NCI-H146 treated with DMSO at 0.1 percent for 48 hours (cell line): Measurements from ENCODE around the gene CLCN1.

ENCODE experiments used
- DNase-seq: peaks from one replicate; lab custom pipeline; 2025; ENCODE audit not compliant: unreplicated experiment; lab: John Stamatoyannopoulos, UW

CLCN1 gene

GRCh38 chr7:143292876-143293275, 23.0 kb upstream of the CLCN1 start:
- DNase-seq, result no peak

- DNase-seq, result no peak
Observed at GRCh38 chr7:143295870-143296269, 20.0 kb upstream of the CLCN1 start.

DNA sequence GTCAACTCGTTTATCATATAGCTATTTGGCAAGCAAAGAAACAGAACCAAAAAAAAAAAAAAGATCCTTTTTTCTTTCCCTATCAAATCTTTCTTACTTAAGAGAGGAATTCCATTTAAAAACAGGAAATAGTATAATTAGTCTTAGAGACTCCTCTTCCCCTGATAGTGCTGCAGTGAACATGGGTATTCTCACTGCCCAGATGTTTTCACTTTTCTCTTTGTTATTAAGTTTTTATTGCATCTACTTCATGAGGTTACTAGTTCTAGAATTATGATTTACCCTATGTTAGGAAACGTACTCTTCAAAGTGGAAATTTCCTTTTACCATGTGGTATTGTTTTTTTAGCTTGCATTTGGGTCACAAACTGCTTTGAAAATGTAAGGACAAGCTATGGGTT, 19.2 kb upstream of the CLCN1 start:
- no peak for DNase-seq

DNA sequence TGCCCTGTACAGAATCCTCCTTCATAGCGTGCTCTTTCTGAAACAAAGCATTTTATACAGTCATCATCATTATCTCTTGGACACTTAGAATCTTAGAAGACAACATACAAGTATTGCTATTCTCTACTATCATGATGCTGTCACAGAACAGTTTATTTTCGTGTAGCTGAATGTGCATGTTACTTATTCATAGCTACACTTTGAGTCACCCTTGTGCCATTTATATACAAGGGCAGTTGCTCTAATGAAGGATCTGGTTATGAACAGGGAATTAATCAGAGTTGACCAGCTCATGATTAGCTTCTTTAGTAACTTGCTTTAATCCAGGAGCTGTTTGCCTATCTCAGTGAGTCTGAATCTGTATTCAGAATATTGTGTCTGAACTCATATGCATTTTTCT, 16.6 kb upstream of the CLCN1 start:
- DNase-seq, result no peak

DNA sequence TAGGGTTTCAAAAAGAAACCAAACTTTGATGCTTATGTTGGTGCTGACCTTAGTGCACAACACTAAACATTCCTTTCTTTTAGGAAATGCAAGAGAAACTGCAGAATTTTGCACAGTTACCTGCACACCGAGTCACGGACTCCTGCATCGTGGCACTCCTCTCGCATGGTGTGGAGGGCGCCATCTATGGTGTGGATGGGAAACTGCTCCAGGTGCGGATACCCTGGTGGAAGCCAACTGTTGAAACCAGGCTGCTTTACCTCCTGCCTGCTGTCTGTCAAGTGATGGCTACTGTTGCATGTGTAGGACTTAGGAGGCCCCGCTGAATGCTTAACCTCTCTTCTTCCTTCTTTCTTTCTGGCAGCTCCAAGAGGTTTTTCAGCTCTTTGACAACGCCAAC, 16.1 kb upstream of the CLCN1 start:
- DNase-seq, result no peak

GRCh38 chr7:143300959-143301935, 14.7 kb upstream of the CLCN1 start:
- DNase-seq, result no peak

DNA sequence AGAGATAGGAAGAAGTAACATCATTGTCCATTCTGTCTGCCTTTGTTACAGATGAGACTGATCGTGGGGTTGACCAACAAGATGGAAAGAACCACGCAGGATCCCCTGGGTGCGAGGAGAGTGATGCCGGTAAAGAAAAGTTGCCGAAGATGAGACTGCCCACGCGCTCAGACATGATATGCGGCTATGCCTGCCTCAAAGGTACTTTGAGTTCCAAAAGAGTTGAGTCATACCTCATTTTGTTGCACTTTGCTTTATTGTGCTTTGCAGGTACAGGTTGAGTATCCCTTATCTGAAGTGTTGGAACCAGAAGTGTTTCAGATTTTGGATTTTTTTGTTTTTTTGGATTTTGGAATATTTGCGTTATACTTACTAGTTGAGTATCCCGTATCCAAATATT, 12.2 kb upstream of the CLCN1 start:
- DNase-seq, result no peak

DNA sequence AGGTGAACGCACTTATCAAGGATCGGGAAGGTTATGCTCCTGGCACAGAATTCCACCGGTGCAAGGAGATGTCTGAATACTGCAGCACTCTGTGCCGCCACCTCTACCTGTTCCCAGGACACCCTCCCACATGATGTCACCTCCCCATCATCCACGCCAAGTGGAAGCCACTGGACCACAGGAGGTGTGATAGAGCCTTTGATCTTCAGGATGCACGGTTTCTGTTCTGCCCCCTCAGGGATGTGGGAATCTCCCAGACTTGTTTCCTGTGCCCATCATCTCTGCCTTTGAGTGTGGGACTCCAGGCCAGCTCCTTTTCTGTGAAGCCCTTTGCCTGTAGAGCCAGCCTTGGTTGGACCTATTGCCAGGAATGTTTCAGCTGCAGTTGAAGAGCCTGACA, 11.0 kb upstream of the CLCN1 start:
- DNase-seq, result no peak

- no peak for DNase-seq
Observed at GRCh38 chr7:143305423-143306070, 10.4 kb upstream of the CLCN1 start.

GRCh38 chr7:143308632-143309031, 7.3 kb upstream of the CLCN1 start:
- no peak for DNase-seq

GRCh38 chr7:143314127-143314526, 1.8 kb upstream of the CLCN1 start:
- no peak for DNase-seq

GRCh38 chr7:143316492-143316891, 581 bp downstream of the CLCN1 start:
- DNase-seq, result no peak

GRCh38 chr7:143318661-143319060, 2.8 kb downstream of the CLCN1 start:
- no peak for DNase-seq

DNA sequence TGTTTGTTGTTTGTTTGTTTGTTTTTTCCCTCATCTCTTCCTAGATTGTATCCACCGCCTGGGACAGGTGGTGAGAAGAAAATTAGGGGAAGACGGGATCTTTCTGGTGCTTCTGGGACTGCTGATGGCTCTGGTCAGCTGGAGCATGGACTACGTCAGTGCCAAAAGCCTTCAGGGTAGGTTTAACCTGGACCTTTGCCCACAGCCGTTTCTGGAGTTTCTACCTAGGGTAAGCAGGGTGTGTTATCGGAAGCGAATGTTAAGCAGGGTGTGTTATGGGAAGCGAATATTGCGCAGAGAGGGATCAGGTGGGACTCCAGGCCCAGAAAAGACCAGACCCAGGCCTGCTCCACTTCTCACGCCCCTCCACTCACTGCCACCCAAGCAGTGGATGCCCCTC, 4.7 kb downstream of the CLCN1 start:
- DNase-seq, result no peak

GRCh38 chr7:143321242-143321641, 5.3 kb downstream of the CLCN1 start:
- no peak for DNase-seq

DNA sequence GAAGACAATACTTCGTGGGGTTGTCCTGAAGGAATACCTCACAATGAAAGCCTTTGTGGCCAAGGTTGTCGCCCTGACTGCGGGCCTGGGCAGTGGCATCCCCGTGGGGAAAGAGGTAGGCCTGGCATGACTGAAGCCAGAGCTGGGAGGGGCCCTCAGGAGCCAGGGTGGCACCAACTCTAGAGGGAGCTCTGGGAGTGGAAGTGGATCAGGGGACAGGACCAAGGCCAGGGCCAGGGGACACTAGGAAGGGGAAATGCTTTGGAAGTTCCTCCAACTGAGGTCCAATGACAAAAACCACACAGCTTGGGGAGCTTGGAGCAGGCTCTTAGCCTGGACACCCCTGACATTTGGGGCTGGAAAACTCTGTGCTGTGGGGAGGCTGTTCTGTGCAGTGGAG, 5.8 kb downstream of the CLCN1 start:
- DNase-seq, result no peak

DNA sequence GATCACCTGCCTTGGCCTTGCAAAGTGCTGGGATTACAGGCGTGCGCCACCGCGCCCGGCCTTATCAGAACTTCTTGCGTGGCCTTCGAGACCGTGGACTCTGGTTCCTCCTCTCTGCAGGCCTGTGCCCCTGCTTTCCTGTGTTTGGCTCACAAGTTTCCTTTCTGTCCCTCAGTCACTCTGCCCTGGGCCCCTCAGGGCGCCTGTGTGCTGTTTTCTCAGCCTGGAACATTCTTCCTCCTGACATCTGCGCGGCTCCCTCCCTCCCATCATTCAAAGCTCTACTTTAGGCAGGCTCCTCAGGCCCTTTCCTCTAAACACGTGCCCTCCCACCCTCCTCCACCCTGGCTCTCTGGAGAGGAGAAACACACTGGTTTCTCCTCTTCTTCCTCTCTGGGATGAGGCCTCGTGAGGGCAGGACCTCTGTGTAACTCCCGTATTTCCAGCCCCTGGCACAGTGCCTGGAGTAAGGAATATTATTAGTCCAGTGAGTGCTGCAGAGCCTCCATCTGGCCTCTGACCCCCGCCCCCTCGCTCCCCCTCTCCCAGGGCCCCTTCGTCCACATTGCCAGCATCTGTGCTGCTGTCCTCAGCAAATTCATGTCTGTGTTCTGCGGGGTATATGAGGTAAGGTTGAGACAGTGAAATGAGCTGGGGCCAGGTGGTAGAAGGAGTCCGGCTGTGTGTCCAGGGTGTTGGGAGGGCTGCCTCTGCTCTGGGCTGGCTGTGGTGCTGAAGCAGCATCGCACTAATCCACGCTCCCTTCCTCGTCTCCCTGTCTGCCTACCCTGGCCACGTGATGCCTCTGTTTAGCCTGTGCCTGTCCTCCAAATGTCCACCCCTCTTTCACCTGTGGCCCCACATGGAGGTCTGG, 7.1 kb downstream of the CLCN1 start:
- DNase-seq, result no peak

GRCh38 chr7:143323653-143324052, 7.7 kb downstream of the CLCN1 start:
- no peak for DNase-seq

GRCh38 chr7:143325240-143325639, 9.3 kb downstream of the CLCN1 start:
- no peak for DNase-seq

DNA sequence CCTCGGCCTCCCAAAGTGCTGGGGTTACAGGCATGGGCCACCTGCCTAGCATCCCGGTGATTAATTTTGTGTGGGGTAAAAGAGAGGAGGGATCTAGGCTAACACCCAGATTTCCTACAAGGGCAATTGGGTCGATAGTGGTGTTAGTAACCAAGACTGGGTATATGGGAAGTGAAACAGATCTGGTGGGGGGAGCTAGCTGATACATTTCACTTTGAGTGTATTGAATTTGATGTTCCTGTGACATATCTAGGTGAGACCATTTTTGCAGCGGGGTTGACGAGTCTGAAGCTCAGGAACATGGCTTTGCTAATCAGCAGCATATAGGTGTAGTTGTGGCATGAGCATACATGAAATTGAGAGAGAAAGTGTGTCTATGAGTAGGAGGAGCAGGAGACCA, 12.0 kb downstream of the CLCN1 start:
- no peak for DNase-seq

- DNase-seq, result no peak
Observed at GRCh38 chr7:143329471-143330170, 13.7 kb downstream of the CLCN1 start.
